Spinal cord (tissue), 10 donors: ENCODE data around the gene CFD. TPM values are rescaled to one million over a fixed set of nuclear protein-coding genes. Genes with fewer than 3 reads are reported as not detected.
"Not testable (repeated sequence)": the region's sequence is repeated elsewhere in the genome, so short reads cannot be mapped to it uniquely, and the experiment has no call there.

ENCODE experiments used
- DNase-seq, 6 donors: peaks; one replicate each; pipeline versions ENCODE4 v3.0.0 to v3.0.0-alpha.2; 2013 to 2015; ENCODE audit warnings: low spot score in 6 of 6, low read depth in 4 of 6
- H3K27ac ChIP-seq: one replicate; pipeline ENCODE4 v1.5.1; 2013; ENCODE audit warnings: low read depth, low read length, control low read depth
- H3K27me3 ChIP-seq: one replicate; pipeline ENCODE4 v1.6.1; 2013; ENCODE audit warnings: low read length; ENCODE audit not compliant: control insufficient read depth, insufficient read depth
- H3K36me3 ChIP-seq: one replicate; pipeline ENCODE4 v1.6.1; 2013; ENCODE audit warnings: low read length; ENCODE audit not compliant: control insufficient read depth, insufficient read depth
- H3K4me1 ChIP-seq: one replicate; pipeline ENCODE4 v1.6.1; 2013; ENCODE audit warnings: low read length; ENCODE audit not compliant: control insufficient read depth, insufficient read depth
- H3K4me3 ChIP-seq: one replicate; pipeline ENCODE4 v1.5.1; 2013; ENCODE audit warnings: low read depth, low read length, control low read depth
- H3K9me3 ChIP-seq: one replicate; pipeline ENCODE4 v1.6.1; 2013; ENCODE audit warnings: low read length; ENCODE audit not compliant: control insufficient read depth, insufficient read depth
- WGBS: methylation state at CpG from one replicate; pipeline ENCODE4 v1.1.5; 2013; ENCODE audit warnings: missing lambda C conversion rate; ENCODE audit not compliant: insufficient coverage; 5-methylcytosine and 5-hydroxymethylcytosine counted together
- polyA plus RNA-seq, 2 donors: library from polyadenylated mRNA; unstranded; fragments of 120-200 nt; gene quantifications; one replicate each; pipeline ENCODE4 v1.2.1, GENCODE V29; 2013; ENCODE audit not compliant: insufficient read length in 2 of 2
- total RNA-seq, 2 donors: library from RNA; depleted of rRNA in 1 of 2; stranded (reverse); fragments of 120-200 nt in 1 of 2; fragments of >200 nt in 1 of 2; gene quantifications; one replicate each; pipeline versions ENCODE4 v1.2.3 to v1.2.4, GENCODE V29; 2013 to 2014
- donor health status: healthy.

Gene CFD
- total and polyA plus RNA-seq, 4 donors, result 2.8 to 6.5 (median 4.6) TPM

GRCh38 chr19:885536-886224 is 26.2 kb downstream of the CFD start:
- no peak for DNase-seq
- H3K27ac ChIP-seq, result no peak overlapping the region
- peaks cover 13% of the 10 kb centered on the region for H3K4me1 ChIP-seq
- 95% methylated on average over 64 of the region's 64 CpGs for WGBS
- peaks cover 96% of the 10 kb centered on the region for H3K36me3 ChIP-seq
- H3K9me3 ChIP-seq, result no peaks in the 10 kb centered on the region
- no peak overlapping the region for H3K4me3 ChIP-seq
- no peaks in the 10 kb centered on the region for H3K27me3 ChIP-seq

- Histone ChIP-seq H3K4me3 (no peak overlapping the region), H3K27me3 (no peaks in the 10 kb centered on the region), H3K4me1 (peaks cover 20% of the 10 kb centered on the region), H3K9me3 (no peaks in the 10 kb centered on the region), H3K27ac (no peak overlapping the region), H3K36me3 (peaks cover 90% of the 10 kb centered on the region)
- peak in 2 of 6 donors; percentile 64 to 76 for DNase-seq
- 94% methylated on average over 3 of the region's 16 CpGs for WGBS
Observed at GRCh38 chr19:887072-887471, 27.6 kb downstream of the CFD start.

- Histone ChIP-seq H3K36me3 (peaks cover 85% of the 10 kb centered on the region), H3K4me1 (peaks cover 23% of the 10 kb centered on the region), H3K27me3 (no peaks in the 10 kb centered on the region), H3K9me3 (no peaks in the 10 kb centered on the region), H3K27ac (no peak overlapping the region), H3K4me3 (no peak overlapping the region)
- no peak for DNase-seq
- WGBS, result 97% methylated on average over 10 of the region's 10 CpGs
Observed at GRCh38 chr19:887599-887998, 28.1 kb downstream of the CFD start.

GRCh38 chr19:888581-889385 is 29.3 kb downstream of the CFD start:
- Histone ChIP-seq H3K27ac (no peak overlapping the region), H3K4me3 (no peak overlapping the region), H3K36me3 (peaks cover 73% of the 10 kb centered on the region), H3K4me1 (peaks cover 23% of the 10 kb centered on the region), H3K27me3 (no peaks in the 10 kb centered on the region), H3K9me3 (no peaks in the 10 kb centered on the region)
- WGBS, result 95% methylated on average over 22 of the region's 30 CpGs
- DNase-seq, result no peak

GRCh38 chr19:889662-890295 is 30.3 kb downstream of the CFD start:
- no peak overlapping the region for H3K27ac ChIP-seq
- H3K36me3 ChIP-seq, result peaks cover 63% of the 10 kb centered on the region
- no peak overlapping the region for H3K4me3 ChIP-seq
- no peak for DNase-seq
- H3K9me3 ChIP-seq, result no peaks in the 10 kb centered on the region
- 97% methylated on average over 26 of the region's 26 CpGs for WGBS
- no peaks in the 10 kb centered on the region for H3K27me3 ChIP-seq
- peaks cover 23% of the 10 kb centered on the region for H3K4me1 ChIP-seq

- DNase-seq, result no peak
- H3K36me3 ChIP-seq, result peaks cover 52% of the 10 kb centered on the region
- H3K9me3 ChIP-seq, result no peaks in the 10 kb centered on the region
- no peak overlapping the region for H3K27ac ChIP-seq
- peaks cover 23% of the 10 kb centered on the region for H3K4me1 ChIP-seq
- H3K4me3 ChIP-seq, result no peak overlapping the region
- H3K27me3 ChIP-seq, result no peaks in the 10 kb centered on the region
- WGBS, result 85% methylated on average over 13 of the region's 18 CpGs
Observed at GRCh38 chr19:890831-891230, 31.4 kb downstream of the CFD start.

- H3K27me3 ChIP-seq, H3K27ac ChIP-seq, H3K9me3 ChIP-seq, DNase-seq: not testable (repeated sequence)
- 92% methylated on average over 37 of the region's 50 CpGs for WGBS
- peak overlapping the region; percentile 64 for H3K4me3 ChIP-seq
- H3K4me1 ChIP-seq, result peaks cover 20% of the 10 kb centered on the region
- H3K36me3 ChIP-seq, result peaks cover 52% of the 10 kb centered on the region
Observed at GRCh38 chr19:891421-892200, 32.1 kb downstream of the CFD start.

- peaks cover 53% of the 10 kb centered on the region for H3K36me3 ChIP-seq
- DNase-seq, result peak in 1 of 6 donors; percentile 28
- H3K4me3 ChIP-seq, result peak overlapping the region; percentile 64
- WGBS, result 6% methylated on average over 18 of the region's 27 CpGs
- peak overlapping the region; percentile 16 for H3K27ac ChIP-seq
- H3K4me1 ChIP-seq, result peaks cover 13% of the 10 kb centered on the region
- no peaks in the 10 kb centered on the region for H3K9me3 ChIP-seq
- no peaks in the 10 kb centered on the region for H3K27me3 ChIP-seq
Observed at GRCh38 chr19:892243-892893, 32.9 kb downstream of the CFD start.
